Measurements from ENCODE around the gene PRKCE.

PRKCE gene

GRCh38 chr2:45899926-45900325 lies 248.5 kb downstream of the PRKCE start:
- TF ChIP-seq, protein P1, sequence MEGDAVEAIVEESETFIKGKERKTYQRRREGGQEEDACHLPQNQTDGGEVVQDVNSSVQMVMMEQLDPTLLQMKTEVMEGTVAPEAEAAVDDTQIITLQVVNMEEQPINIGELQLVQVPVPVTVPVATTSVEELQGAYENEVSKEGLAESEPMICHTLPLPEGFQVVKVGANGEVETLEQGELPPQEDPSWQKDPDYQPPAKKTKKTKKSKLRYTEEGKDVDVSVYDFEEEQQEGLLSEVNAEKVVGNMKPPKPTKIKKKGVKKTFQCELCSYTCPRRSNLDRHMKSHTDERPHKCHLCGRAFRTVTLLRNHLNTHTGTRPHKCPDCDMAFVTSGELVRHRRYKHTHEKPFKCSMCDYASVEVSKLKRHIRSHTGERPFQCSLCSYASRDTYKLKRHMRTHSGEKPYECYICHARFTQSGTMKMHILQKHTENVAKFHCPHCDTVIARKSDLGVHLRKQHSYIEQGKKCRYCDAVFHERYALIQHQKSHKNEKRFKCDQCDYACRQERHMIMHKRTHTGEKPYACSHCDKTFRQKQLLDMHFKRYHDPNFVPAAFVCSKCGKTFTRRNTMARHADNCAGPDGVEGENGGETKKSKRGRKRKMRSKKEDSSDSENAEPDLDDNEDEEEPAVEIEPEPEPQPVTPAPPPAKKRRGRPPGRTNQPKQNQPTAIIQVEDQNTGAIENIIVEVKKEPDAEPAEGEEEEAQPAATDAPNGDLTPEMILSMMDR (IDR thresholded peaks at IDR 0.05; ENCODE audit: borderline replicate concordance, control extremely low read depth, extremely low read depth, insufficient read depth, missing control alignments), result no peak
- no peak for DNase-seq (ENCODE audit: low spot score)
- in situ Hi-C loops (cut with MboI; ENCODE audit: low sequenced_read_pairs, unreplicated experiment), result no loop called here

GRCh38 chr2:45901468-45902032 lies 250.1 kb downstream of the PRKCE start:
- in situ Hi-C loops (cut with MboI; ENCODE audit: low sequenced_read_pairs, unreplicated experiment), result no loop called here

GRCh38 chr2:45902380-45902779 lies 250.9 kb downstream of the PRKCE start:
- no peak for DNase-seq (ENCODE audit: low spot score)
- TF ChIP-seq, protein P1 (IDR thresholded peaks at IDR 0.05; ENCODE audit: borderline replicate concordance, control extremely low read depth, extremely low read depth, insufficient read depth, missing control alignments), result no peak
- in situ Hi-C loops (cut with MboI; ENCODE audit: low sequenced_read_pairs, unreplicated experiment), result no loop called here

More at GRCh38 chr2:45901468-45902032, 250.1 kb downstream of the PRKCE start:
- DNase-seq (ENCODE audit: low spot score), result no peak
- TF ChIP-seq, protein P1 (IDR thresholded peaks at IDR 0.05; ENCODE audit: borderline replicate concordance, control extremely low read depth, extremely low read depth, insufficient read depth, missing control alignments), result no peak

- in situ Hi-C loops (cut with MboI; ENCODE audit: low sequenced_read_pairs, unreplicated experiment), result no loop called here
- DNase-seq (ENCODE audit: low spot score), result no peak
- TF ChIP-seq, protein P1 (IDR thresholded peaks at IDR 0.05; ENCODE audit: borderline replicate concordance, control extremely low read depth, extremely low read depth, insufficient read depth, missing control alignments), result no peak
These were observed 251.4 kb downstream of the PRKCE start for GRCh38 chr2:45902781-45903375.

DNA sequence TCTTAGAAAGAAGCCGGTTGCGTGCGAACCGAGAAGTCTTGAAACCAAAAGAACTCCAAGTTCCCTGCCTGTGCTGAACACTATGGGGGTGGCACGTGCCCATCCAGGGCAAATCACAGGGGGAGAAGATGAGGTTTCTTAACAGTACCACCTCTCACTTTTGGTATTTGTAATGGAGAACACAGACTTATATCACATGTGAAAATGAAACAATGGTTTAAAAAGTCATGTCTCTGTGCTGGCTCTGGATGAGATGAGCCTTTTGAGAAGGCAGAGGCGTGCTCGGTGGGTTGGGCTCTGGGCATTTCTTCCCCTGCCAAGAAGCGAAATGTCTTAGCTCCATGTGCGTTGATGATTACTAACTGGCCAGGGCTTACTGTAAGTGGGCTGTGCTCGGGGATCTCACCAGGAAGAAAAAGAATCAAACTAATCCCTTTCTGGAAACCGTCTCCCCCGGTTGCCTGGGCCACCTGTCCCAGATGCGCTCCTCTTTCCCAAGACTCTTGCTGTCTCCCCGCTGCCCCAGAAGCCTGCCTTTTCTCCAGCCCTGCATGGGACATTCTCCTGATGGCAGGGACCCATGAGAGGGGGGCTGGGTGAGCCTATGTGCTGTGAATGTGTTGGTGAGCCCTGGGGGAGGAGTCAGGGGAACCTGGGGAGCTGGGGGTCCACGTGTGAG lies 252.9 kb downstream of the PRKCE start:
- TF ChIP-seq, protein P1 (IDR thresholded peaks at IDR 0.05; ENCODE audit: borderline replicate concordance, control extremely low read depth, extremely low read depth, insufficient read depth, missing control alignments), result no peak

GRCh38 chr2:45904946-45905631 lies 253.6 kb downstream of the PRKCE start:
- no peak for DNase-seq (ENCODE audit: low spot score)
- TF ChIP-seq, protein P1 (IDR thresholded peaks at IDR 0.05; ENCODE audit: borderline replicate concordance, control extremely low read depth, extremely low read depth, insufficient read depth, missing control alignments), result no peak
- in situ Hi-C loops (cut with MboI; ENCODE audit: low sequenced_read_pairs, unreplicated experiment), result no loop called here

More for the DNA sequence above, 252.9 kb downstream of the PRKCE start:
- DNase-seq (ENCODE audit: low spot score), result peak; percentile 57
- in situ Hi-C loops (cut with MboI; ENCODE audit: low sequenced_read_pairs, unreplicated experiment), result no loop called here
